GM19043 (cell line): ENCODE measurements around the gene NCOA6.

ENCODE experiments used
- ATAC-seq: cut with Tn5 transposase; IDR thresholded peaks from one replicate; pipeline ENCODE4 v1.9.1; 2021; ENCODE audit warnings: low read depth; ENCODE audit not compliant: unreplicated experiment

The NCOA6 gene

DNA sequence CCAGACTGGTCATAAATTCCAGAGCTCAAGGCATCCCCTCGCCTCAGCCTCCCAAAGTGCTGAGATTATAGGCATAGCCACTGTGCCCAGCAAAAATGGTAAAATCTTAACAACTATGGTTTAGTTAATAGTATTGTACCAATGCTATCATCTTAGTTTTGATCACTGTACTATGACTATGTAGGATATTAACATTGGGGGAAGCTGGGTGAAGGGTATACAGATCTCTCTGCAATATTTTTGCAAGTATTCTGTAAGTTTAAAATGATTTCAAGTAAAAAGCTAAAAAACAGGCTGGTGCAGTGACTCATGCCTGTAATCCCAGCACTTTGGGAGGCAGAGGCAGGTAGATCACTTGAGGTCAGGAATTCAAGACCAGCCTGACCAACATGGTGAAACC lies 156.4 kb downstream of the NCOA6 start:
- ATAC-seq, result no peak
